GM18507 (cell line): ENCODE data around the gene CHIT1.
"Not testable (repeated sequence)": the region's sequence is repeated elsewhere in the genome, so short reads cannot be mapped to it uniquely, and the experiment has no call there.

Experiments used
- DNase-seq: peaks from one replicate; pipeline ENCODE4 v3.0.0; 2011; ENCODE audit warnings: low read depth; ENCODE audit not compliant: insufficient read length; ENCODE audit errors: extremely low spot score
- FAIRE-seq: peaks from 2 replicates; lab custom pipeline; 2011; peaks lifted over from hg19 to GRCh38; lab: Jason Lieb, UNC

CHIT1 gene

GRCh38 chr1:203267347-203267846, 37.9 kb upstream of the CHIT1 start:
- DNase-seq: no peak
- peak; percentile 70 for FAIRE-seq

GRCh38 chr1:203266140-203266539, 36.7 kb upstream of the CHIT1 start:
- not testable (repeated sequence) for DNase-seq, FAIRE-seq

DNA sequence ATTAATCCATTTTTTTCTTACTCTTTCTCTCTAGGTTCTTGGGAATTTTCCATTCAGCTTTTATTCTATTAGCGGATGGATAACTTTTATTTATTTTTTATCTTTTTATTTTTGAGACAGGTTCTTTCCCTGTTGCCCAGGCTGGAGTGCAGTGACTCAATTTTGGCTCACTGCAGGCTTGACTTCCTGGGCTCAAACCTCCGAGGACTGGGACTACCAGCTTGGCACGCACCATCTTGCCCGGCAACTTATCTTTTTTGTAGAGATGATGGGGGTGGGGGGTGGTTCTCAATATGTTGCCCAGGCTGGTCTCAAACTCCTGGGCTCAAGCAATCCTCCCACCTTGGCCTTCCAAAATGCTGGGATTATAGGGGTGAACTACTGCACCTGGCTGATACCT, 36.1 kb upstream of the CHIT1 start:
- DNase-seq: no peak
- FAIRE-seq: no peak

GRCh38 chr1:203264052-203264501, 34.6 kb upstream of the CHIT1 start:
- FAIRE-seq: no peak
- no peak for DNase-seq

- no peak for FAIRE-seq
- no peak for DNase-seq
Observed at GRCh38 chr1:203263496-203263895, 34.0 kb upstream of the CHIT1 start.

- not testable (repeated sequence) for DNase-seq, FAIRE-seq
Observed at GRCh38 chr1:203256636-203257035, 27.2 kb upstream of the CHIT1 start.

DNA sequence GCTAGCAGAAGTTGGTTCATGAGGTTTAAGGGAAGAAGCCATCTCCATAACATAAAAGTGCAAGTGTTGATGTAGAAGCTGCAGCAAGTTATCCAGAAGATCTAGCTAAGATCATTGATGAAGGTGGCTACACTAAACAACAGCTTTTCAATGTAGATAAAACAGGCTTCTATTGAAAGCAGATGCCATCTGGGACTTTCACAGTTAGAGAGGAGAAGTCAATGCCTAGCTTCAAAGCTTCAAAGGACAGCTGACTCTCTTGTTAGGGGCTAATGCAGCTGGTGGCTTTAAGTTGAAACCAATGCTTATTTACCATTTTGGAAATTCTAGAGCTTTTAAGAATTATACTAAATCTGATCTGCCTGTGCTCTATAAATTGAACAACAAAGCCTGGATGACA, 25.3 kb upstream of the CHIT1 start:
- not testable (repeated sequence) for FAIRE-seq, DNase-seq

DNA sequence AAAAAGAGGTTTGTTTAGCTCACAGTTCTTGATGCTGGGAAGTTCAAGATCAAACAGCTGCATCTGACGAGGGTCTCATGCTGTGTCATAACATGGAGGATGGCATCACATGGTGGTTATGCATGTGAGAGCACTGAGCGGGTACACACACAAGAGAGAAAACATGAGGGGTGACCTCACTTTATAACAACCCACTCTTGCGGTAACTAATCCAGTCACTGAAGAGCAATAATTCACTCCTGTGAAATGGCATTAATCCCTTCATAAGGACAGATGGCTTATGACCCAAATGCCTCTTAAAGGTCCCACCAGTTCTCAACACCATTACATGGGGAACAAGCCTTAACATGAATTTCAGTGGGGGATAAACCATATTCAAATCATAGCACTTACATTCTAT, 23.2 kb upstream of the CHIT1 start:
- FAIRE-seq (no peak), DNase-seq (no peak)

GRCh38 chr1:203251466-203251865, 22.0 kb upstream of the CHIT1 start:
- no peak for DNase-seq
- FAIRE-seq: no peak

DNA sequence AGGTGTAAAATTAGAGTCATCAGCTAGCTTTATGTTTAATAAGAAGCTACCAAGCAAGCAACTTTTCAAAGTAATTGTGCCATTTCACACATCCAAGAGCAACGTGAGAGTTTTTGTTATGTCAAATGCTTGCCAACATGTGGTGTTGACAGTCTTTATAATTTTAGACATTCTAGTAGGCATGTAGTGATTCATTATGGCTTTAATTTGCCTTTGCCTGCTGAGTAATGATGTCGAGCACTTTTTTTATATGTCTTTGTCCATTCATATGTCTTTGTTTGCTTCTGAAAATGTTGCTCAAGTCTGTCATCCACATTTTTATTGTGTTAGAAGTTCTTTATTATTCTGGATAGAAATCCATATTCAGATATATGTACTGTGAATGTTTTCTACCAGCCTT, 21.4 kb upstream of the CHIT1 start:
- DNase-seq (no peak), FAIRE-seq (no peak)

DNA sequence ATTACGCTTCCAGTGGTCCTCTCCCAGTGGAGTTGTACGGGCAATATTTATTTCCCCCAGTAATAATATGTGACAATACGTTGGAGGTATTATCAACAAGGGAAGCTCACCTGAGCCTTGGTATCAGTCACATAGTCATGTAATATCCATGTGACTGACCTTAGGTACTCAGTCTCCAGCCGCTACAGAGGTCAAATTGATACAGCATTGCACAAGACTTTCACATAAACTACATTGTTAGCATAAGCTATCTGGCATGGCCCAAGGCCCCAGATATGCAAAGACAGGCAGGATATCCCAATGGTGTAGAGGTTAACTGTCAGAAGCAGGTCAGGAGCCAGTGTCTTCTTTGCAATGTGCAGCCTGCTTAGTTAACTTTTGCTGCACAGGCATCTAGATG, 15.3 kb upstream of the CHIT1 start:
- no peak for DNase-seq
- FAIRE-seq: no peak

GRCh38 chr1:203241708-203242107, 12.2 kb upstream of the CHIT1 start:
- not testable (repeated sequence) for DNase-seq, FAIRE-seq

DNA sequence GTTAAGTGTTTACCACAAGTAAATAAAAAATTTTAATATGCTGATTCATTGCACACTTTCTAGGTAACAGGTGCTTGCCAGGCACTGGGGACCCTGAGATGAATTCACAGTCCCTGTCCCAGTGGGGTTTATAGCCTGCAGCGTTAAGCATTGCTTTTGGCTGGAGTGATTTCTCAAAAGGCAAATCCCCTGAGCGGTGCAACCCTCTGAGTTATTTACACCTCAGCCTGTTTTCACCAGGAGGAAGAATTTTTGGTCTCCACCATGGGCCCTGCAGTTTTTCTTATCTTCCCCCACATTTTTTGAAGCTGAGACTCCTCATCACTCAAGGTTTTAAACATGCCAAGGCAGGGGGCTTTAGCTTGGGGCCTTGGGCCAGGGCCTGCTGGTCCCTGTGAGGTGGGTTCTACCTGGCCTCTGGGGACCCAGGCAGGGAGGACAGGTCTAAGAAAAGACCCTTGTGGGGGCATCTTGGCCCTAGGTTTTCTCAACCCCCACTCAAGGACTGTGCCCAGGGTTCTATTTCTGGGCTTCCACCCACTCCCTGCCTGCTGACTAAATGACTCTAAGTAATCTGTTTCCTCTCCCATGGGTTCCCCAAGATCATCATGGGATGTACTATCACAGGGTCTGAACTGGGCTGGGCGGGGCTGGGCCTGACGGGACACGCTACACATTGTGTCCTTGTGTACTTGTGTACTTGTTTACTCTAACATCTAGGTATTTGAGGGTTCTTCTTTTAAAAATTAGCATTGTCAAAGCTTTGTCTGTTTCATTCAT, 10.2 kb upstream of the CHIT1 start:
- FAIRE-seq (no peak), DNase-seq (no peak)

DNA sequence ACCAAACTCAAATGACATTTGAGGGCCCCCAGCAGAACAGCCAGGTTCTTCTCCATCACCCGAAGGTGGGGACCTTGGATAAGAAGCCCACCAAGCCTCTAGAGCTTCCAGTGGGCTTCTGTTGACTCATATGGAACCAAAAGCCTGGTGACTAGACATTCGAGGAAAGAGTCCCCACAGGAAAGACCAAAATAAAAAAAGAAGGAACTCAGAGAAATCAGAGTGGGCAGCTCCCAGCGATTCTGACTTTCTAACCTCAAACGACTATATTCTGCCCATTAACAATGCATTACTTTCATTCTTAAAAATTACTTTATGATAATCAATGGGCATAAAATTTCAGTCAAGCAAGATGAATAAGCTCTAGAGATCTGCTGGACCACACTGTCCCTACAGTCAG, 9.6 kb upstream of the CHIT1 start:
- no peak for DNase-seq
- FAIRE-seq: no peak

DNA sequence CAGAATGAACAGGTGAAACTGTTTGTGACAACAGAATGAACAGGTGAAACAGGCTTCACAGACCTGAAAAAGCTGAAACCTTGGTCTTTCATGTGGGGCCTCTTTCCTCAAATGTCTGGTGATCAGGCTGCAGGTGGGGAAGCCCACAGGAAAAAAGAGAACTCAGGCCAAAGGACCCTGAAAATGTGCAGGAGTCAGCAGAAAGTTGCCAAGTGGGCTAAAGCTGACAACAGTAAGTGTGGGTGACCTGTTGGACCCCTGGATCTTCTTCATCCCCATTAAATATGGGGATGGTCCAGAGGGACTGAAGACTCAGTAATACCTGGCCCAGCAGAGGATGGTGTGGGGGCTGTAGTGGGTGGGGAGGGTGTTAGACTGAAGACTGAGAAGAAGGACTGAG, 9.1 kb upstream of the CHIT1 start:
- no peak for DNase-seq
- FAIRE-seq: no peak

DNA sequence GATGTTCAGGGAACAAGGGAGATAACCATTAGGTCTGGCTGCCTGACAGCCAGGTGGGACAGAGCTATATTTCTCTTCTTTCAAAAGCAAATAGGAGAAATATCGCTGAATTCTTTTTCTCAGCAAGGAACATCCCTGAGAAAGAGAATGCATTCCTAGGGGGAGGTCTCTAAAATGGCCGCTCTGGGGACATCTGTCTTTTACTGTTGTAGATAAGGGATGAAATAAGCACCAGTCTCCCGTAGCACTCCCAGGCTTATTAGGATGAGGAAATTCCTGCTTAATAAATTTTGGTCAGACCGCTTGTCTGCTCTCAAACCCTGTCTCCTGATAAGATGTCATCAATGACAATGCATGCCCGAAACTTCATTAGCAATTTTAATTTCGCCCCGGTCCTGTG, 5.4 kb upstream of the CHIT1 start:
- not testable (repeated sequence) for DNase-seq, FAIRE-seq

GRCh38 chr1:203228670-203229069, 803 bp downstream of the CHIT1 start:
- FAIRE-seq (no peak), DNase-seq (no peak)

DNA sequence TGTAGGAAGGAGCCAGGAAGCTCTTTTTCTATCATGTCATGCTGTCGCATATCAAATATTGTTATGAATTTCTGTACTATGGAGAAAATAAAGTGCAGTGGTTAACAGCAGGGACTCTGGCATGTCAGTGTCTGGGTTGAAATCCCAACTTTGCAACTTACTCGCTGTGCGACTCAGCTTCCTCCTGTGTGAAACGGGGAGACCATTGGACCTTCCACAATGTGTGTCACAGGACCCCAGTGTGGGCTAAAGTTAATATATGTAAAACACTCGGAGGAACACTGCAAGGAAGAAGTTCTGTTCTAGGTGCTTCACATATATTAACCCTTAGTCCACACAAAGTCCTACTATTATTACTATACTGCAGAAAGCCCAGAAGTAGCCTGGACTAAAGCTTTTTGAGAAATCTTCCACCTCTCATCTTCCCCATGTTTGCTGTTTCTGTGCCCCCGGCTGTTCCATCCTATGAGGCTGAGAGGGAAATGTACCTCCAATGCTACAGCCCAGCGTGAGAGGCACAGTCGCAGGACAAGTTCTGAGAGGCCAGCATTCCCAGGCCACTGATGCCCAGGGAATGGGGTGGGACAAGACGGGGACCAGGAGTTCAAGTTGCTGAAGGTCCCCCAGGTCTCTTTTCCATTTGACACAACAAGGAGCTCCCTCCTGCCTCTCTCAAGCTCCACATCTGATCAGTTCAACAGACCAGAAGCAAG, 1.9 kb downstream of the CHIT1 start:
- DNase-seq: no peak
- FAIRE-seq: no peak

- DNase-seq (no peak), FAIRE-seq (no peak)
Observed at GRCh38 chr1:203225071-203225470, 4.4 kb downstream of the CHIT1 start.

DNA sequence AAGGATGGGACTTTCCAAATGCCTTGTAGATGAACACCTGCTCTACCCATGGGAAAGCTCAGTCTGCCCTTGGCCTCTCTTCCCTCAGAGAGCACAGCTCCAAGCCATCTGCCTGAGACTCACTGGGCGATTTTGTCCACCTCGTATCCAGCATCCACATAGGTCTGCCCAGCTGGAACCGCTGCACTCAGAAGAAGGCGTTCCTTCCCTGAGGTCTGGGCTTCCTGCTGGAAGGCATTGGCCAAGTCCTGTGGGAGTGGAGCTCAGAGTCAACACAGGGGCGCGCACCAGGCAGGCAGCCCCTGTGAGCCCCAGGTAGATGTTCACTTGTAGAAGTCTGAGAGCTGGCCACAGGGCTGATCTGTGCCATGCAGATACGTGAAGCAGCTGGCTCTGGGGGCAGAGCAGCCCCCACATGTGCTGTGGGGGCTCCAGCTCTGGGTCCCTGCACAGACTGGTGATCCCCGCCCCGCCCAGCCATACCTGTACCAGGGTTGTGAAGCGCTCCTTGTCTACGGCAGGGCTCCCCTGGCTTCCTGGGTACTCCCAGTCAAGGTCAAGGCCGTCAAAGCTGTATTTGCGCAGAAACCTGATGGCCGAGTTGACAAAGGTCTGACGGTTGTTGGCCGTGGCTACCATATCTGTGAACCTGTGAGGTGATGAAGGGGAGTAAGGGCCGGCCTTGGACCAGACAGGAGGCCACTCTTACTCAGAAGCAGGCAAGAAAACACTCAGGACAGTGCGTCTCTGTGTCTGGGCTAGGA, 6.3 kb downstream of the CHIT1 start:
- DNase-seq: no peak
- no peak for FAIRE-seq
